NCI-H82 (cell line): ENCODE data around the gene WNT5B.
"Not testable (repeated sequence)": the region's sequence is repeated elsewhere in the genome, so short reads cannot be mapped to it uniquely, and the experiment has no call there.

Source experiments
- DNase-seq: peaks from one replicate; lab custom pipeline; 2025; lab: John Stamatoyannopoulos, UW

Gene WNT5B

GRCh38 chr12:1598757-1599156 lies 30.3 kb upstream of the WNT5B start:
- no peak for DNase-seq

DNA sequence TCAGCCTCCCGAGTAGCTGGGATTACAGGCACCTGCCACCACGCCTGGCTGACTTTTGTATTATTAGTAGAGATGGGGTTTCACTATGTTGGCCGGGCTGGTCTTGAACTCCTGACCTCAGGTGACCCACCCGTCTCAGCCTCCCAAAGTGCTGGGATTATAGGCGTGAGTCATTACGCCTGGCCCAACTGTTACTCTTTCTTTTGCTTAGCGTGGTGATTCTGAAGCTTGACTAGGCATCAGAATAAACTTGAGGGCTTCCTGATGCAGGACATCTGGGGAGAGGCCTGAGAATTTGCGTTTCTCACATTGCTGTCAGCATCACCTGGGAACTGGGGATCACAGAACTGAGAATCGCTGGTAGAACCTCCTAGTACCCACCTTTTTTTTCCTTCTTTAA lies 26.3 kb upstream of the WNT5B start:
- not testable (repeated sequence) for DNase-seq

- DNase-seq: no peak
Observed at GRCh38 chr12:1603269-1603993, 25.6 kb upstream of the WNT5B start.

DNA sequence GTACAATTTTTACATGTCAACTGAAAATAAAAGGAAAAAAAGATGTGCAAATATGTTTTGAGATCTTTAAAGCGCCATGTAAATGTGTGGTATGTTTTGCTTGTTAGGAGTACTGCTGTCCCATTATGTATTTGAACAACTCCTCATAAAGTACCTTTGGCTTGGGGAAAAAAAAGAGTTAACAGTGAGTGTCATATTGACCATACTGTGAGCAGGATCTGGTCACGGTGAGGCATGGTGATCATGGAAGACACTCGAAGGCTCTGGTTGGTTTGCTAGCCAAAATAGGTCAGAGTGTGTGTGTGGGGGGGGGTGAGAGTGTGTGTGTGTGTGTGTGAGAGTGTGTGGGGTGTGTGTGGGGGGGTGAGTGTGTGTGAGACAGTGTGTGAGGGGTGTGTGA lies 24.6 kb upstream of the WNT5B start:
- DNase-seq: no peak

DNA sequence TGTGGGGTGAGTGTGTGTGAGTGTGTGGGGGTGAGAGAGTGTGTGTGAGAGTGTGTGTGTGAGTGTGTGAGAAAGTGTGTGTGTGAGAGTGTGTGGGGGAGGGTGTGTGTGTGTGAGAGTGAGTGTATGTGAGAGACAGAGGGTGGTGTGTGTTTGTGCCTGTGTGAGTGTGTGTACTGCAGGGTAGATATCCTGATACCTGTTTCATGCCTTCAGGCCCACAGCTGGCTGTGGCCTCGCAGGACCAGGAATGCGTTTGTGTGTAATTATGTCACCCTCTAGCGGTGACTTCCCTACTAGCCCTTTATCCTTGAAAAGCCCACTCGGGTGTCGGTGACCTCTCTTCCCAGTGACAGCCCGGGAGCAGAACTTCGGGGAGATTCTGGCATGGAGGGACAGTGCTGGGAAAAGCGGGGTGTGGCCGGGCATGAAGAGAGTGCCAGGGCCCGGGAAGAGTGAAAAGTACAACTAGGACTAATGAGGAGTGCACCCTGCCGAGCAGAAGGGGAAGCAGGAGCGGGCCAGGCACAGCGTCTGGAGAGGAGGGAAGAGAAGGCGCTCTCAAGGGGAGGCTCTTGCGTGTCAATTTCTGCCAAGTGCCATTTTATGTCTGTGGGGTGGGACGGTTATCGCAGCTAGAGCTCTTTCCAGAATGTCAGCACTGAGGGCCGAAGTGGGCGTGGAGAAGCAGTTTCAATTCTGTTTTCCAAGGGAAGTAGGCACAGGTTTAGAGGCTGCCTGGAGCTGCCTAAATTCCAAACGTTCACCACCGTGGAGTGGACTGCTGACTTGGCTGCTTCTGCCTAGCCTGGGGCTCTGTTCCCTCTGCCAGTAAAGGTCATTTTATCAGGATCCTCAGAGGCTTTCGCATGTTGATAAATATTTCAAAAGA lies 23.7 kb upstream of the WNT5B start:
- DNase-seq: peak; percentile 90

DNA sequence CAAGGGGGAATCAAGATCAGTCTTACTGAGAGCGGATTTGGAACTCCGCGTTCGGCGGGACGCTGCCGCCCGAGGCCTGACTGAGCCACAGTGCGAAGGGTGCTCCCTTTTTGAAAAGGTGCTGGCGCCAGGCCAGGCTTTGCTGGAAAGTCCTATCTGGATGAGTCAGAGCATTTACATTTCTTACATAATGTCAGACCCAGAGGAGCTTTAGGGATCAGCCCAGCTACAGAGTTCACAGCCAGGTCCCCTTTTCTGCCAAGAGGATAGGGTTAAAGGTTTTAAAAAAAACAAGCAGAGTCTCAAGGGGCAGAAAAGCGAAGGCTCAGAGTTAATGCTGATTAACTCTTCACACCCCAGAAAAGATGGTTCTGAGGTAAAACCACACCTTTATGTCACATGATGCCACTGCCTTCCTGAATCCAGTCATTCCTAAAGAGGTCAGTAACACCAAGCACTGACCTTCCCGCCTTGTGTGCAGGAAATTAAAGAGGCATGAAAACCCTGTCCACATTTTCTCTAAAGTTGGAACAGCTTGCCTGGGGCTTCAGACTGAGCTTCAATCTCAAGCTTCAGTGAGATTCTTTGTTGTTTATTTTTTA lies 22.9 kb upstream of the WNT5B start:
- DNase-seq: peak; percentile 55

DNA sequence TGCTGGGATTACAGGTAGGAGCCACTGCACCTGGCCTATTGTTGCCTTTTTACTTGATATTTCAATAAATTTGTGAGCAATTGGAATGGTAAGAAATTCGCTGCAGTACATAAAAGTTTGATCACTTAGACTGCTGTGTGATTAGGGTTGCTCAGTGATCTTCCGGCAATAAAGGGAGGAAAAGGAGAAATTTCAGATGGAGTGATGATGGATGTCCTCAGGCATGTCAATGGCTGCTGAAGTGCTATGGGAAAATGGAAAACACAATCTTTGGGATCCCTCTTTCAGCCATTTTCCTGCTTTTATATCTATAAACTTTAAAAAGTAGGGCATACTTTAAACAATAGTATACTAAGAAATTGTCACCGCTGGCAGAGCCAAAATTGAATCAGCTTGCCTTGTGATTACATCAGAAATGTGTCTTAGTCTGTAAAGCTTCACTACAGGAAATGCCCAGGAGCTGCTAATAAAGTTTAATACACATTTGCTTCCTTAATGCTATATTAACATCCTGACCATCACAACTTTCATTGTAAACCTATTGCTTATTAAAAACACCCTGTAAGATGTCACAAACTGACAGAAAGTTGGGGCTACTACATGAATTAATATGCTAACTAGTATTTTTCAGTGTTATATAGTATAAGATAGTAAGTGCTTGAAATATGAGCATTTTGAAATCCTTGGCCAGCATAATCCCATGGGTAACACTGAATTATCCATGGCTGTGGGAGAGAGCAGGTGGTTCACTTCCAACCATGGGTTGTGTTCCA lies 20.9 kb upstream of the WNT5B start:
- DNase-seq: no peak

DNA sequence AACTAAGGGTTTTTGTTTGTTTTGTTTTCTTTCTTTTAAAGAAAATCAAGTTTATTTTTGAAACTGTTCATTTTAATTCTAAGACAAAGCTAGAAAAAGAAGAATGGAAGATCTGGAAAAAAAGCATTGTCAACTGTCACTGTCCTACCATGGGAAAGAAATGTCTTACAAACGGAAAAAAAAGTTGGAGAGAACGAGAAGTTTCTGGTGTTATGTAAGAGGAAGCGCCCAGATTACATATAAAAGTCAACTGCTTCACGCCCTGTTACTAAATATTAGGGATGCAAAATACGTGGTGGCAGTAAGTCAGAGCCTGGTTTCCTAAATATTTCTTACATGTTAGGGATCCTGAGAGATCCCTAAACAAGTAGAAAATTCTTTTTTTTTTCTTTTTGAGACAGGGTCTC lies 20.3 kb upstream of the WNT5B start:
- DNase-seq: no peak

DNA sequence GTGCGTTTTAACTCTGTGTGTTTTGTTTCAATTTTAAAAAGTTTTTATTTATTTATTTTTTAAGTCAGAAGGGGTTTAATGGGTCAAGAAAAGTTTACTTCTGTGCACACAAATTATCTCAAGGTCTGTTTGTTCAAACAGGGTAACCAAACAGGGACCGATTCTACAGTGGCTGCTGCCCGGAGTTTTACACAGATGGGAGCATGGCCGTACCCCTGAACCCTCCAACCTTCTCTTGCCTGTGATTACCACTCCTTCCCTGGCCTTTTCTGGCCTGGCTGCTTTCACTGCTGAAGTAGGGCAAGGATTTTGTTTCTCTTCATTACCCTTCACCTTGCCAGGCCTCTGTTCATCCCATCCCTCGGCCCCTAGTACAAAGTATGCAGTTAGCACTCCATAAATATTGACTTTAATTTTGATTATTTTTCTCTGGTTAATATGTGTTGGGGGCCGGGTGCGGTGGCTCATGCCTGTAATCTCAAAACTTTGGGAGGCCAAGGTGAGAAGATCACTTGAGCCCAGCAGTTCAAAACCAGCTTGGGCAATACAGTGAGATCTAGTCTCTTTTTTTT lies 18.9 kb upstream of the WNT5B start:
- DNase-seq: no peak

DNA sequence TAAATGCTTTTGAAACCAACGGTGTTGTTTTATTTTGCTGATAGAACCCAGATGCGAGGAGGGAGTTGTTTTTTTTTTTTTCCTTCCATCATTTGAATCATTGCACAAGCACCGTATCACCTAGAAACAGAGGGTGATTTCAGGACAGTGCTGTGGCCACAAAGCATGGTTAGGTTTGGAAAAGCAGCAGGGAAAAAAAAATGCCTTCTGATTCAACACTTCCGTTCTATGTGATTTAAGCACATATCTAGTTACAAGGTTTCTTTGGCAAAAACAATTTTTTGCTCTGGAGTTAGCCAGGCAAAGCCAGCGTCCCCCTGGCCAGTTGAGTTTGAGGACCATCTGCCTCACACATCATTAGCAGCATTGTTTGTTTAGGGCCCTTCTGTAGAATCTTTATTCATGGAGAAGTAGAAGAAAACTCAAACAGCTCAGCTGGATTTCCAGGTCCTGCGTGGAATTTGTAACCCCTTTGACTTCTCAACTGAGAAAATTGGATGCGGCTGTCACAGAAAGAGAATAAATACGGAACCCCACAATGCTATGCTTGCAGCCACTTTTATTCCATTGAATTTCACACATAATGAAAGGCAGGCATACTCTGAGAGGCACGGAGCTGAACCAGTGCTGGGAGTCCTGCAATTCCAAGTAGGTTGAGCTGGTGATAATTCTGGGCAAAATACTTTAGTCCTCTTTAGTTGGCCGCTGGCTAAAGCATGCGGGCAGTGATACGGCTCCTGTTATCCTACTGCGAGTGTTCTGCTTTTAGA lies 17.0 kb upstream of the WNT5B start:
- DNase-seq: no peak

DNA sequence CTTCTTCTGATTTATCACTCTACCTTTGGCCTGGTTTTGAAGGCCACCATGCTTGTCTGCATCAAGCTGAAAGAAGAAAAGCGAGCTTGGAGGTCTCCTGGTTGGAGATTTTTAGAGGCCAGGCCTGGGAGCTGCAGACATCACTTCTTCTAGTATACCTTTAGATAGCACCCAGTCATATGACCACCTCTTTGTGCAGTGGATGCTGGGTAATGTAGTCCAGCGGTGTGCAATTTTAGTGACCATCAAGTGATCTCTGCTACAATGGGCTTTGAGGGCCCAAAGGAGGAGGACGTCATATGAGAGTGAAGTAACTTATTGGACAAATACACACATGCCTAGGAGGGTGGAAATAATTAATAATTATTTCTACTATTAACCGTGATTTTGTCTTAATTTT lies 15.2 kb upstream of the WNT5B start:
- DNase-seq: no peak

DNA sequence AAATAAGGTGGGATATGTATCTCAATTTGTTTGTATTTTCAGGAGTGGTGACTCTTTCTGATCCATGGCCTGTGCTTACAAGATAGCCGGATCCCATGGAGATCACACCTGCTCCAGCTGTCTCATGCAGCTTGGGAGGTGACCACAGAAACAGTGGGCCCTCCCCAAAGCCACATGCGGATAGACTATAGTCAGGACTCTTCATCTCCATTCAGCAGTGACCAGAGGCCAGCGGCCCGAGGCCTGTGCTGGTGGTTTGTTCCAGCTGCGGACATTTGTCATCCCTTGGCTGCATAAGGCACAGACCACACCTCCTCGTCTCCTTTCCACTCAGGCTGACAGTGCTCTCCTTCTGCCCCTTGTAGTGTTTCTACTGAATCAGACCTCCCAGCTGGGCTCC lies 14.7 kb upstream of the WNT5B start:
- DNase-seq: no peak

GRCh38 chr12:1616233-1617066 lies 12.6 kb upstream of the WNT5B start:
- DNase-seq: no peak

- DNase-seq: no peak
Observed at GRCh38 chr12:1618489-1618888, 10.5 kb upstream of the WNT5B start.

GRCh38 chr12:1619159-1619558 lies 9.9 kb upstream of the WNT5B start:
- DNase-seq: no peak

DNA sequence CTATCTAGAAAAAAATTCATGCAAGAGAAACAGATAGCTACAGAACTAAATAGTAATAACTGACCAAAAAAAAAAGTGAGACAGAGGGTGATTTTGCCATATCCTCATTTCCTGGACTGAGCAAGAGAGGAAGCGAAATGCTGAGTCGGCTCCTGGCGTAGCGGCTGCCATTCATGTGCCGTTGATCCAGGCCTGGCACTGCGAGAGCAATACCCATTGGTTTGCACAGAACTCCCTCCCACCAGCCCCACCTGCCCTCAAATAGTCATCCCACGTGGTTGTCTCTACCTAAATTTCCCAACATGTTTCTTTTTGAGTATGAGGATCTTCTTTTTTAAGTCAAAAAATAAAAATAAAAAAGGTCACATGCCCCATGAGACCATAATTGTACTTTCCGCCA lies 9.4 kb upstream of the WNT5B start:
- DNase-seq: no peak

DNA sequence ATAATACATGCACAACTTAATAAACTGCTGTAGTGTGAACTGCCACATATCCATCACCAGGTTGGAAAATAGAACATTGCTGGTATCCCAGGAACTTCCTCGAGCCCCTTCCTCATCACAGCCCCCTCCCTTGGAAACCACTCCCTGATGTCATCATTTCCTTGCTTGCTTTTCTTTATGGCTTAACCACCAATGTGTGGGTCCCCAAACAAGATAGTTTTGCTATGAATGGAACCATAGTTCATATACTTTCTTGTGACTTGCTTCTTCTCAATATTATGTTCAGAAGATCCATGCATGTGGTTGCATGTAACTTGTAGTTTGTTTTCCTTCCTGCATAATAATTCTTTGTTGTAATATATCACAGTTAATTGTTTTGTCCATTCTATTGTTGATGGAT lies 8.9 kb upstream of the WNT5B start:
- no peak for DNase-seq

DNA sequence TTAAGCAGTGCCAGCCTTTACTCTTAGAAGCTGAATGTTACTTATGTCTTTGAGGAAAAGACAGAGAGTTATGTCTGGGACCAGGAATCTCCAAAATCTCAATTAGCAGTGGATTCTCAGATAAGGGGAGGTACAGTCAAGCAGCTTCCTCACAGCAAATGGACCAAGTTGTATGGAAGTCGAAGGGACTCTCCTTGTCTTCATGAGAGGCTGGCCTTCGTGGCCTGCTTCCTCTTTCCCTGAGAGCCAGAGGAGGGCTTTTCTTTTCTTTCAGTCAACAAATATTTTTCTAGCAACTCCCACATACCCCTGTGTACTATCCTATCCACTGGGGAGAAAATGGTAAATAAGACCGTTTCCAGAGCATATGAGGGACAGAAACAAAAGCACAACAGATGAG lies 6.6 kb upstream of the WNT5B start:
- DNase-seq: no peak

GRCh38 chr12:1629338-1630132 lies 504 bp downstream of the WNT5B start:
- DNase-seq: peak; percentile 64
